Placental pericyte (primary cell): ENCODE results near the gene OR2T29. TPM values are rescaled to one million over a fixed set of nuclear protein-coding genes. Genes with fewer than 3 reads are reported as not detected.

ENCODE experiments used
- small RNA-seq: library from RNA; depleted of rRNA; stranded (forward); fragments of <200 nt; gene quantifications from one replicate; pipeline ENCODE3, GENCODE V24; 2012; ENCODE audit warnings: low replicate concordance
- total RNA-seq: library from RNA; depleted of rRNA; stranded (reverse); fragments of >200 nt; gene quantifications from 2 replicates; pipeline ENCODE4 v1.2.3, GENCODE V29; 2012

OR2T29 gene
- total RNA-seq, result not detected in 2 replicates

GRCh38 chr1:248562672-248563071 is at the start of gene OR2T29:
Gene OR2T29 (minus strand): TSS chr1:248562772. CDS start chr1:248559491, 3,281 bp downstream.

GRCh38 chr1:248597589-248597988 is 35.0 kb upstream of the OR2T29 start, which contains the start of gene OR2T10:
Gene OR2T10 (minus strand): TSS chr1:248597700. CDS start chr1:248593768, 3,932 bp downstream.

GRCh38 chr1:248574657-248575056 is 12.1 kb upstream of the OR2T29 start, which contains the start of gene OR2T34:
Gene OR2T34 (minus strand): TSS chr1:248574757. CDS start chr1:248574757, 0 bp downstream.

GRCh38 chr1:248507773-248508172 is 54.8 kb downstream of the OR2T29 start, which contains the start of gene OR2G6:
Gene OR2G6 (plus strand): TSS chr1:248508073. CDS start chr1:248521647, 13,574 bp downstream.

Small RNA genes lying within 50 kb of the gene (small RNA-seq; reads per million reads assigned to genes)
- gene RF00019, result not detected

Other genes with a start within 250 kb of the OR2T29 start
- gene OR2M7, start 238.2 kb downstream of the OR2T29 start, total RNA-seq, result not detected in 2 replicates
- not detected in 2 replicates for gene OR14C36, start 214.0 kb downstream of the OR2T29 start, total RNA-seq
- gene OR2T4, start 201.1 kb downstream of the OR2T29 start, total RNA-seq, result not detected in 2 replicates
- not detected in 2 replicates for gene OR2T6, start 187.0 kb downstream of the OR2T29 start, total RNA-seq
- not detected in 2 replicates for gene OR2T1, start 159.7 kb downstream of the OR2T29 start, total RNA-seq
- not detected in 2 replicates for gene OR2T2, start 117.1 kb downstream of the OR2T29 start, total RNA-seq
- not detected in 2 replicates for gene OR2T3, start 89.4 kb downstream of the OR2T29 start, total RNA-seq
- gene OR2T5, start 74.2 kb downstream of the OR2T29 start, total RNA-seq, result not detected in 2 replicates
- gene OR2G6, start 54.7 kb downstream of the OR2T29 start, total RNA-seq, result under 0.01 TPM in 1 of 2 replicates, not detected in the other
- not detected in 2 replicates for gene OR2T34, start 12.0 kb upstream of the OR2T29 start, total RNA-seq
- under 0.01 TPM in 1 of 2 replicates, not detected in the other for gene OR2T10, start 34.9 kb upstream of the OR2T29 start, total RNA-seq
- gene OR2T11, start 72.3 kb upstream of the OR2T29 start, total RNA-seq, result not detected in 2 replicates
- gene OR2T35, start 82.5 kb upstream of the OR2T29 start, total RNA-seq, result not detected in 2 replicates
- not detected in 2 replicates for gene OR2T27, start 92.8 kb upstream of the OR2T29 start, total RNA-seq
- not detected in 2 replicates for gene OR14I1, start 140.0 kb upstream of the OR2T29 start, total RNA-seq
- 0.14 TPM in 1 of 2 replicates, not detected in the other for gene LYPD8, start 193.0 kb upstream of the OR2T29 start, total RNA-seq